ENCODE data around the gene REG3G. TPM values are rescaled to one million over a fixed set of nuclear protein-coding genes. Genes with fewer than 3 reads are reported as not detected.
A peak's percentile ranks its signal among the peaks of the same experiment; 100 is the strongest.

The REG3G gene
- total and polyA plus RNA-seq, 2 of the 13 experiments (the other 11 are each of a cell fraction or from before 2014, with no cell fraction given): not detected

- Histone ChIP-seq H3K9ac (ENCODE audit: insufficient read depth, low read depth, low read length) (no peak overlapping the region), H3K9me3 (ENCODE audit: low read length) (no peaks in the 10 kb centered on the region), H3K36me3 (replicated peaks in 1 of 2; ENCODE audit: control insufficient read depth in 1 of 2, insufficient read depth in 2 of 2, low read length in 2 of 2) (no peaks in the 10 kb centered on the region), H4K20me1 (ENCODE audit: insufficient read depth, low read length) (no peaks in the 10 kb centered on the region), H3K27ac (ENCODE audit: extremely low read length, insufficient read depth, low read length) (no peak overlapping the region), H3K4me1 (ENCODE audit: insufficient read depth, low read length) (no peaks in the 10 kb centered on the region), H3K4me2 (ENCODE audit: low read depth, low read length) (0 out of 2 replicates have a peak overlapping the region, but pooled peaks have one; percentile 34), H3K4me3 (replicated peaks in 1 of 3; ENCODE audit: insufficient read depth in 1 of 3, low read depth in 2 of 3, low read length in 3 of 3) (peak overlapping the region in 1 of 3 experiments; percentile 18; a peak in 1 of 6 replicates), H2AFZ (ENCODE audit: low read length) (no peak overlapping the region), H3K79me2 (ENCODE audit: insufficient read depth, low read length) (no peaks in the 10 kb centered on the region), H3K27me3 (ENCODE audit: control insufficient read depth in 1 of 2, insufficient read depth in 2 of 2, low read length in 2 of 2) (peaks cover 6 to 52% of the 10 kb centered on the region in 2 experiments)
- ATAC-seq (peak; percentile 92), DNase-seq (ENCODE audit: low spot score) (peak; percentile 19), FAIRE-seq (peak; percentile 79)
- 4% methylated on average over 11 of the region's 11 CpGs for whole genome bisulfite sequencing (ENCODE audit: low lambda C conversion rate)
- intact Hi-C loops (cut with micrococcal nuclease; ENCODE audit: unreplicated experiment): loop anchor here (1.0 kb wide), 1 partner anchor 895 kb away; no protein-coding TSS in a partner anchor
- ChIA-PET POLR2A (no interaction called here), CTCF (ENCODE audit: low intra/inter-chr PET ratio, low total read pairs) (interaction anchor here (1.2 to 1.6 kb wide), 2 partner anchors 227 to 895 kb away, joined by 6 read pairs; no protein-coding TSS in a partner anchor)
- BruUV-seq (replicated peaks): no TSS peak
- in situ Hi-C loops (cut with HindIII; ENCODE audit: extremely low pct_ligation_motif_present, low pct_unique_long_range_greater_than_20kb): loop anchor here (10.0 to 25.0 kb wide), 2 partner anchors 630 to 892 kb away; no protein-coding TSS in a partner anchor
- no peak for TF ChIP-seq KAT8 (CRISPR knock-in tag; IDR thresholded peaks at IDR 0.05)
- peak; percentile 46 for TF ChIP-seq CTCF (CRISPR knock-in tag; IDR thresholded peaks at IDR 0.05)
- peak; percentile 62; the same call in 1 of the 2 replicates for TF ChIP-seq SMC3 (IDR thresholded peaks at IDR 0.05; ENCODE audit: low read length)
- no peak for TF ChIP-seq ZNF639 (CRISPR knock-in tag; conservative IDR thresholded peaks at IDR 0.05)
Observed at GRCh38 chr2:78992451-78992806, 33.1 kb upstream of the REG3G start.

Measured in HepG2 (cell line).